Left renal cortex interstitium (tissue), 4 donors: ENCODE measurements around the gene PMEPA1. TPM values are rescaled to one million over a fixed set of nuclear protein-coding genes. Genes with fewer than 3 reads are reported as not detected.

Source experiments
- DNase-seq, 4 donors: peaks; one replicate each; pipeline ENCODE4 v3.0.0-alpha.2; 2013; ENCODE audit warnings: low read depth in 4 of 4, low spot score in 2 of 4, missing footprints in 1 of 4
- polyA plus RNA-seq, 4 donors: library from polyadenylated mRNA; unstranded; fragments of 120-200 nt; gene quantifications; one replicate each; pipeline ENCODE4 v1.2.1, GENCODE V29; 2013; ENCODE audit not compliant: insufficient read length in 4 of 4

Gene PMEPA1
- polyA plus RNA-seq, 4 donors, result 16.2 to 25.6 (median 22.2) TPM

GRCh38 chr20:57680934-57681914 lies 28.6 kb downstream of the PMEPA1 start:
- no peak for DNase-seq

- DNase-seq, result no peak
These were observed 29.6 kb downstream of the PMEPA1 start for GRCh38 chr20:57680131-57680716.

GRCh38 chr20:57679113-57679512 lies 30.7 kb downstream of the PMEPA1 start:
- no peak for DNase-seq

- no peak for DNase-seq
These were observed 31.5 kb downstream of the PMEPA1 start for GRCh38 chr20:57678340-57678739.

- DNase-seq, result no peak
These were observed 32.2 kb downstream of the PMEPA1 start for GRCh38 chr20:57677584-57677982.

DNA sequence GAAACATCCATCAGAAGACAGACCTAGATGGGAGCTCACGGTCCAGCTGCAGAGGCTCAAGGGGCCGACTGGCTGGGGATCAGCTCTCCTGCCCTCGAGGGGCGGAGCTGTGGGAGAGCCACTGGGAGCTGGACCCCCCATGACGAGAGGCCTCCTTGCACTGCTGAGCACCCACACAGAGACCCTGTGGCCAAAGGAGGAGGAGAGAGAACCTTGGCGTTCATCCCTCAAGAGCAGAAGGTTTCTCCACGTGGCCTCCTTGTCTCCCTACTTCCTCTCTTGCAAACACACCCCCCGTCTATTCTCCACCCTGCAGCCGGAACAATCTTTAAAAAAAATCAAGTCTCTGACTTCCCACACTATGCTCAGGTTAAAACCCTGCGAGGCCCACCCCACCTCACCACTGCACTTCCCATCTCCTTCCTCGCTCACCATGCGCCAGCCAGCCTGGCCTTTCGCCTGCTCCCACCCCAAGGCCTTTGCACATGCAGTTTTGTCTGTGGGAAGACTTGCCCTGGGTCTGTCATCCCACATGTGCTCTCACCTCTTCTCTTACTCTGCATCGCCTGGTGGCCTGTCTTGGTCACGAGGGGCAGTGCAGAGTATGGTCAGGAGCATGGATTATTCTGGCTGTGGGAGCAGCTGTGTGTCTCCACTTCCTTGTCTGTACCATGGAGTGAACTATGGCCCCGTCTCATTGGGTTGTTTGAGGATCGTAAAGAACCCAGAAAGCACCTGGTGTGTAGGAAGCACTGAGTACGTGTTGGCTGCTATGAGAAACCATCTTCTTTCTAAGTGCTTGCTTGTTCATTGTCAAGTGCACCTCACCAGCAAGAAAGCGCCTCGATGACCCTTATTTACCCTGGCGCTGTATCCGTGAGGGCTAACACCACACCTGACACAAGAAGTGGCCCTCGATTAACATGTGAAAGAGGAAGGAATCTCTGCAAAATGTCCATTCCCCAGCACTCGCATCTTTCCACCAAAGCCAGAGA lies 32.9 kb downstream of the PMEPA1 start:
- DNase-seq, result no peak

- no peak for DNase-seq
These were observed 34.0 kb downstream of the PMEPA1 start for GRCh38 chr20:57675773-57676172.

- DNase-seq, result no peak
These were observed 36.8 kb downstream of the PMEPA1 start for GRCh38 chr20:57672953-57673575.

- DNase-seq, result no peak
These were observed 37.7 kb downstream of the PMEPA1 start for GRCh38 chr20:57672164-57672563.

GRCh38 chr20:57671662-57672061 lies 38.2 kb downstream of the PMEPA1 start:
- DNase-seq, result no peak

DNA sequence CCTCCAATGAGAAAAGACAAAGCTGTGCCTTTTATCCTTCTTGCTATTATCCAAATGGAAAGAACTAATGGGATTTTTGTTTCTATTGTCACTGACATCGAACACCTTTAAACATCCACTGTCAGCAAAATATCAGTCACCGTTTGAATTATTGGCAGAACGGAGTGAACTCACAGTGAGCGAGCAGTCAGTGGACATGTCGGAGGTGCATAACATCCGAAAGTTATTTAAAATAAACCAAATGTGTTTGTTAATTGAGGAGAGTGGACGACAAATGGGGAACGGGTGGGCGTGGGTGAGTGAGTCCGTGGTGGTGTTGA lies 38.8 kb downstream of the PMEPA1 start:
- no peak for DNase-seq

DNA sequence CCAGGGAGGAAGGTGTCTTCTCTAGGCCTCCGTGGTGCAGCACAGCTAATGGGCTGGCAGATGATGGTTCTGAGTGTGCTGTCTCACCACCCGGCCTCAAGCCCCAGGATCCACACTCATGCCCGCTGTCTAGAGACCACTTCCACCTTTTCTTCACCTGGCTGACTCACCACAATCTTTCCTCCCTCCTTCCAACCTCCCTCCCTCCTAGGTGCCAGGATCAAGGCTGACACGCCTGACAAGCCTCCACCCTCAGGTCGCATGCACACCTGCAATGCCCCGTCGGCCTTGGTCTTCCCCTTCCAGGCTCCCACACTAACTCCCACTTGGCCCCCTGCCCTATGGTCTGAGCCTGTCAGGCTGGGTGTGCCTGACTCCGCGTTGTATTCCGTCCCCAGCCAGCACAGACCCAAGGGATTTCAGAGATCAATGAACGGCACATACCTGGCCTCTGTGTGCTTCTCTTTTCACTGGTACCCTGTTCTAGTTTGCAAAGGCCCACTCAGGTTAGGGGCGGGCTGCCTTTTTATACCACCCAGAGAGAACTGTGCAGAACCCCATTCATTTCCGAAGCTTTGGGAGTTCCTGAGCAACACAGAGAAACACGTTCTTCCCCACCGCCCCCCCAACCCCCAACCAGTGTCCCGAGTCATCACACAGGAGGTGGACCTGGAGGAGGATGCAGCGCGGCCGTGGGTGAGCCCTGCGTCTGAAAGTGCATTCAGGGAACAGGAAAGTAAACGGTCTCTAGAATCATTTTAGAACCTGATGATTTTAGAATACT lies 39.3 kb downstream of the PMEPA1 start:
- no peak for DNase-seq

DNA sequence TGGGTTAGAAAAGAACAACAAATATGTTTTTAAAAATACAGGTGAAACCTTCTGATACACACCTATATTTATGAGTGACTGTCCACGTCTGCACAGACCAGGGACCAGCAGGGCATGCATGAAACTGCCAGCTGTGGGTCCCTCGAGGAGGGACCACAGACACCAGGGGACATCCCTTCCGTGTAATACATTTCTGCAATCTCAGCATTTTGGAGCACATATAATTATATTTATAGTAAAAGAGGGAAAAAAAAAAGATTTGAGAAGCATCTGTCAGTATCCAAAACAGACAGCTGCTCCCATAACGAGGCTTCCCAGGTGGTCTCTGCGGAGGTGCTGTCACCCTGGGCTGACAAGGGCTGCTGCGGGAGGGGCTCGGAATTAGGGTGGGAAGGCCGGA lies 40.2 kb downstream of the PMEPA1 start:
- DNase-seq, result no peak

- no peak for DNase-seq
These were observed 41.7 kb downstream of the PMEPA1 start for GRCh38 chr20:57667924-57668782.

- DNase-seq, result no peak
These were observed 42.4 kb downstream of the PMEPA1 start for GRCh38 chr20:57667388-57667787.

DNA sequence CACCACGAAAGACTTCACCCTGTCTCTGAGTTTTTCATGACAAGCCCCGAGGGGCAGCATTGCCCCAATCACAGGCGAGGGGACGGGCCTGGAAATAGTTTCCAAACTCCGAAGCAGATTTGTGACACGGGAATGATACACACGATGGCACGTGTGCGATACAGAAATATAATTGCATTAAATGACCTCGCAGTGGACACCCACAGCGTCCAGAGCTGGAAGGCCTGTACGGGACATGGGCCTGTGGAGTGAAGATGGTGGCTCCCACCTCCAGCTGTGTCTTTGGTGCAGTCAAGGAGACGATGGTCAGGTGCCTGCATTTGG lies 43.0 kb downstream of the PMEPA1 start:
- no peak for DNase-seq

GRCh38 chr20:57666106-57666833 lies 43.5 kb downstream of the PMEPA1 start:
- DNase-seq, result no peak

- no peak for DNase-seq
These were observed 44.2 kb downstream of the PMEPA1 start for GRCh38 chr20:57665589-57665971.
